HG02588 (cell line): ENCODE data around the gene LYRM2.

Source experiments
- ATAC-seq: cut with Tn5 transposase; IDR thresholded peaks from one replicate; pipeline ENCODE4 v1.9.1; 2021; ENCODE audit warnings: mild to moderate bottlenecking, moderate library complexity; ENCODE audit not compliant: unreplicated experiment

LYRM2 gene

GRCh38 chr6:89596484-89596883, 42.1 kb downstream of the LYRM2 start:
- no peak for ATAC-seq

GRCh38 chr6:89596056-89596455, 42.5 kb downstream of the LYRM2 start:
- ATAC-seq = peak; percentile 80

GRCh38 chr6:89591745-89592144, 46.8 kb downstream of the LYRM2 start:
- no peak for ATAC-seq

GRCh38 chr6:89590133-89590532, 48.4 kb downstream of the LYRM2 start:
- no peak for ATAC-seq

GRCh38 chr6:89589297-89590025, 49.1 kb downstream of the LYRM2 start:
- ATAC-seq = no peak

GRCh38 chr6:89585154-89585553, 53.4 kb downstream of the LYRM2 start:
- no peak for ATAC-seq

- ATAC-seq = no peak
Observed at GRCh38 chr6:89584539-89584938, 54.0 kb downstream of the LYRM2 start.

GRCh38 chr6:89583559-89583958, 55.0 kb downstream of the LYRM2 start:
- ATAC-seq = no peak

GRCh38 chr6:89582669-89583325, 55.8 kb downstream of the LYRM2 start:
- peak; percentile 45 for ATAC-seq

GRCh38 chr6:89581689-89582088, 56.9 kb downstream of the LYRM2 start:
- ATAC-seq = no peak

GRCh38 chr6:89580997-89581666, 57.4 kb downstream of the LYRM2 start:
- no peak for ATAC-seq

- no peak for ATAC-seq
Observed at GRCh38 chr6:89575562-89575960, 63.0 kb downstream of the LYRM2 start.

GRCh38 chr6:89574910-89575561, 63.5 kb downstream of the LYRM2 start:
- ATAC-seq = no peak

- no peak for ATAC-seq
Observed at GRCh38 chr6:89567630-89568390, 70.7 kb downstream of the LYRM2 start.

- no peak for ATAC-seq
Observed at GRCh38 chr6:89566930-89567629, 71.5 kb downstream of the LYRM2 start.

GRCh38 chr6:89566008-89566800, 72.3 kb downstream of the LYRM2 start:
- no peak for ATAC-seq

- ATAC-seq = no peak
Observed at GRCh38 chr6:89564752-89565427, 73.7 kb downstream of the LYRM2 start.

GRCh38 chr6:89563866-89564265, 74.7 kb downstream of the LYRM2 start:
- no peak for ATAC-seq
